ENCODE measurements around the gene IL12RB1.
"Not testable (repeated sequence)": the region's sequence is repeated elsewhere in the genome, so short reads cannot be mapped to it uniquely, and the experiment has no call there.

IL12RB1 gene

DNA sequence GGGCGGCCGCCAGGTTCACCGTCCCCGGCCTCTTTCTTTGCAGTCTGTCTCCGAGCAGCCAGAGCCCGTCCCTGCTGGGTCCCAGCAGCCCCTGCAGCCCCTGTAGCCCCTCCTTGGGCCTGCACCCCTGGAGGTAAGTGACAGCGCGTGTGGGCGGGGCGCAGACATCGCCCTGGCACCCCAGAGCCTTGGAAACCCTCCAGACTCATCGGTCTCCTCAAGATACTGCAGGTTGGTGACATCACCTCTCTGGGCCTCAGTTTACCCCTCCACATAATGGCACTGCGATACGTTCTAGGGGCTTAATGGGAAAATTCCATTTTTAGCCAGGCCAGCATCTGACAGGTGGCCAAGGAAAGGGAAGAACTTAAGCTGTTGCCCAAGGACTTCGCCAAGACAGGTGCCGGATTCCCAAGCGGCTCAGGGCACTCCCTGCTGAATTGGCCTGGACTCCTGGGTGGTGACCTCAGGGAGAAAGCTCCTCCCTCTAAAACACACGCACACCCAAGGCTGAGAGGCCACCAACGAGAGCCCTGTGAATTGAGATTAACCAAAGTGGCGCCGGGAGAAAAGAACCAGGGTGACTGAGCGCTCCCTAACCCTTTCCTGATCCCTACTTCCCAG, 24.0 kb upstream of the IL12RB1 start:
- DNase-seq: no peak

DNA sequence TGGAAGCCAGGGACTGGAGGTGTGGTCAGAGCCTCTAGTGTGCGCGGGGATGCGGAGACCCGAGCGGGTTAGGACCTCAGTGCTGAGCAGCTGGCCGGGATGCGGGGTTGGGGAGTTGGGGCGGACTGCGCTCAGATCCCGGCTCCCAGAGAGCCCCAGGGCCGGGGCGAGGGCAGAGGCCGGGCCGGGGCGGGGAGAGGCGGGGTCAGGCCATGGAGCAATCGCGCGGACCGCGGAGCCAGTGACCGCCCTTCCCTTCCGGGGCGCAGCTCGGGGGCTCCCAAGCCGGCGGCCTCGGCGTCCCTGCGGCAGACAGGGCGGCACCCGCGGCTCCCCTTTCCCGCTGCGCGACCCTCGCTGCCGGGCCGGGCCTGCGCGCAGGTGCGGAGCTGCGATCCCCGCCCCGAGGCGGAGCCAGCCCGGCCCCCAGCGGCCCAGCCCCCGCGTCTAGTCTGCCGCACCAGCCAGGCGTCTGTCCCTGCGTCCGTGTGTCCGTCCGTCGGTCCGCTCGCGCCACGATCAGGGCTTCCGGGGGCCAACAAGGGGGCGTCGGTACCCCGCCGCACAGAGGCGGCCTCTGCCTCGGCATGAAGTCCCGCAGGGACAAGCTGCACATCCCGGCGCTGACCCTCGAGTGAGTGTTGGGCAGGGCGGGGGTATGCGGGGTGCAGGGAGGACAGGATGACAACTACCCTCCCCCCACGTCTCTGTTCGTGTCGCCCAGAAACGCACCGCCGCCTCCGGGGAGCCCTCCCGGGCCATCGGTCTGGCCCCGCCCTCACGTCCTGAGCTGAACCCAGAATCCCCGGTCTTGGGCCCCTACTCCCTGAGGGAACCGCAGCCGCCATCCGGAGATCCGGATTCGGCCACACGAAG, 23.2 kb upstream of the IL12RB1 start:
- peak in 5 of 6 experiments; percentile 22 to 43 (median 30) for DNase-seq

DNA sequence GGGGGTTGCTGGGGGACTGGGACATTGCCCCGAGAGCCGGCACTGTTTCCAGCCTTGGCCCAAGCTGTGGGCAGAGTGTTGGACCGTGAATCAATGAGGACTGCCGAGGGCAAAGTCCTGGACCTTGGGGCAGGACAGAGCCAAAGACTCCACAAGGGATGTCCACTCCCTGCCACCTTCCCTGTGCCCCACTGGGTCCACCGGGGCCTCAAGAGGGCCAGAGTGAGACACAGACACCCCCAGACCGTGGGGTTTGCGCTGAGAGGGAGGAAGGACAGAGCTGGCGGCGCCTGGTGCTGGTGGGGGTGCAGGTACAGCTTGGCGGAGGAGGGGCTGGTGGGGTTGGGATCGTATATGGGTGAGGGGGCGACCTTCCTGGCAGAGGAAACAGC, 22.6 kb upstream of the IL12RB1 start:
- DNase-seq: no peak

DNA sequence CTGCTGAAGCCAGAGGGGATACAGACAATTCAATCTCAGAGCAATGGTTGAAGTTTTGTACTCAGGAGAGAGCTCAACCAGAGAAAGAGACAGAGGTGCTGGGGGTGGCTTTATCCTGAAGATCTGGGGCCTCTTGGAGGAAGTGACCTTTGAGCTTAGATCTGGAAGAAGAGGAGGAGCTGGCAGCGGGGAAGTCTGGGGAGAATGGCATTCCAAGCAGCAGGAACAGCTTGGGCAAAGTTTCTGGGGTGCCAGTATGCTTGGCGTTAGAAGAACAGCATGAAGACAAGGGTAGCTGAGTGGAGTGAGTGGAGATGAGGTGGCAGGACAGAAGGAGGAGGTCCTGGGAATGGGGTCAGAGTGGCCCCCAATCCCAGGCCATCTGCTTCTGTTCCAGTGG, 22.2 kb upstream of the IL12RB1 start:
- DNase-seq: no peak

DNA sequence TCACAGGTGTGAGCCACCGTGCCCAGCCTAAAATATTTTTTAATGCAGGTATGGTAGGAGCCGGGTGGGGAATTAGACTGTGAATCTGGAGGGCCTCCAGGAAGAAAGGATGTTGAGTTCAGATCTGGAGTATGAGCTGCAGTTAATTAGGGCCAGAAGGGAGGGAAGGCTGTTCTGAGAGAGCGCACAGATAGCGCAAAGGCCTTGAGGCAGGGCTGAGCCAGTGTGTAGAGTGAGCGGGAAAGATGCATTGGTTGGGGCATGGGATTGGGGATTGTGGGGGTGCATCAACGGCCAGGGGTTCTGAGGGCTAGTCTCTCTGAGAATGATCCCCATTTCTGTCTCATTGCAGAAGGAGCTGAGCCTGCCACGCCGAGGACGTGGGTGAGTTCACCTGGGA, 20.5 kb upstream of the IL12RB1 start:
- DNase-seq: no peak

DNA sequence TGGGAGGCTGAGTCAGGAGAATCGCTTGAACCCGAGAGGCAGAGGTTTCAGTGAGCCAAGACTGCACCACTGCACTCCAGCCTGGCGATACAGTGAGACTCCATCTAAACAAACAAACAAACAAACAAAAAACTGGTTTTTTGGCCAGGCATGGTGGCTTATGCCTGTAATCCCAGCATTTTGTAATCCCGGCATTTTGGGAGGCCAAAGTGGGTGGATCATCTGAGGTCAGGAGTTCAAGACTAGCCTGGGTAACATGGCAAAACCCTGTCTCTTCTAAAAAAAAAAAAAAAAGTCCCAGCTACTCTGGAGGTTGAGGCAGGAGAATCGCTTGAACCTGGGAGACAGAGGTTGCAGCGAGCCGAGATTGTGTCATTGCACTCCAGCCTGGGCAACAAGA, 18.5 kb upstream of the IL12RB1 start:
- DNase-seq: not testable (repeated sequence)

DNA sequence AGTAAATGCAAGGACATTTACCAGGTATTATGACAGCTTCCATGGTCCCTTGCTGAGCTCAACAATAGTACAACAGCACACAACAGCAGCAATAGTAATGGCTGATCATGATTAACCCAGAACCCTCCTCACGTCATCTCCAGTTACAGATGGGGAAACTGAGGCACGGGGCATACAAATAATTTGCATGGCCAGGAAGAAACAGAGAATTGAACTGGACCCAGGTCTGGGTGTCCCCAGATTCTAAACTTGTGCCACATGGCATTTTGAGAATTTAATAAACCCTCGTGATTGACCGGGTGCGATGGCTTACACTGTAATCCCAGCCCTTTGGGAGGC, 18.0 kb upstream of the IL12RB1 start:
- no peak for DNase-seq

DNA sequence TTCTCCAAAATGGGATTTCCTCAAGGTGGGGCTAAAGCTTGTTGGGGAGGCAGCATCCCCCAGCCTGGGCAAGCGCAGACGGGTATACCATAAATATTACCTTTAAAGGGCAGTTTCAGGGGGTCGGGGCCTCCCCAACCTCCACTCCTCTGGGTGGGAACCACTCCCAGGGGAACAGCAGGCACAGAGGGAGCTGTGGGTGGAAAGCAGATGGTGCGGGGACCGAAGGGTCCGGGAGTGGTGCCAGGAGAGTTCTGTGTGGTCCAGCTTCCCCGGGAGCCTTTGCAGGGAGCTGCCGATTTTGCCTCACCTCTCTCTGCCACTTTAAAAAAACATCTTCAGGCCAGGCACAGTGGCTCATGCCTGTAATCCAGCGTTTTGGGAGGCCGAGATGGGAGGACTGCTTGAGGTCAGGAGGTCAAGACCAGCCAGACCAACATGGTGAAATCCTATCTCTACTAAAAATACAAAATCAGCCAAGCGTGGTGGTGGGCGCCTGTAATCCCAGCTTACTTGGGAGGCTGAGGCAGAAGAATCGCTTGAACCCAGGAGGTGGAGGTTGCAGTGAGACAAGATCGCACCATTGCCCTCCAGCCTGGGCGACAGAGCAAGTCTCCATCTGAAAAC, 16.3 kb upstream of the IL12RB1 start:
- no peak for DNase-seq

DNA sequence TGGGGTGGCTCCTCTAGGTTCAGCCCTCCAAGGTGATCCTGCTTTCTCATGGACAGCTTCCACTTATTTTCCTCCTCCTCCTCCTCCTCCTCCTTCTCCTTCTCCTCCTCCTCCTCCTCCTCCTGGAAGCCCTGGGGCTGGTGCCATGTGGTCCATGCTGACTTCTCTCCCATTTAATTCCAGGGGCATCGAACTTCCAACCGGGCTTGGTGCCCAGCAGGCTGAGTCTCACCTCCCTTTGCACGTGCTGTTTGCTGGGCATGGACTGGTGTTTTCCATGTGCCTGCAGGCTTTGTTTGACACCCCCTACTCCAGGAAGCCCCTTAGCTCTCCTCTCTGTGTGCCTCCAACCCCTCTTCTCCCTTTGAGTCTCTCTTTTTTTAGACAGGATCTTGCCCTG, 14.5 kb upstream of the IL12RB1 start:
- no peak for DNase-seq

DNA sequence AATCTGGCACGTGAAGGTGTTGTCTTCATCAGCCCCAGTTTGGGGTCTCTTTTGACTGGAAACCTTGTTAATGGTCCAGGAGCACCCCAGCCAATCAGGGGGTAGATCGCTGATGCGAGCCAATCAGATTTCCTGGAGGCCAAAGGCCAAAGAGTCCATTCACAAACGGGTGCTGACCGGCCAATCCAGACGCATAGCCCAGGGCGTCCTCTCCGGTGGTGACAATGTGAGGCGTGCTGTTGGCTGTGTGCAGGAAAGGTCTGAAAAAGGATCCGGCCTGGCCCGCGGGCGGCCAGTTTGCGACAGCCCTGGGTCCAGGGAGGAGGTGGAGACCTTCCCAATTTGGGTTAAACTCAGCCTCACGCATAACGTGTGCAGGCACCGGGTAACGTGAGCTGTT, 14.0 kb upstream of the IL12RB1 start:
- no peak for DNase-seq

DNA sequence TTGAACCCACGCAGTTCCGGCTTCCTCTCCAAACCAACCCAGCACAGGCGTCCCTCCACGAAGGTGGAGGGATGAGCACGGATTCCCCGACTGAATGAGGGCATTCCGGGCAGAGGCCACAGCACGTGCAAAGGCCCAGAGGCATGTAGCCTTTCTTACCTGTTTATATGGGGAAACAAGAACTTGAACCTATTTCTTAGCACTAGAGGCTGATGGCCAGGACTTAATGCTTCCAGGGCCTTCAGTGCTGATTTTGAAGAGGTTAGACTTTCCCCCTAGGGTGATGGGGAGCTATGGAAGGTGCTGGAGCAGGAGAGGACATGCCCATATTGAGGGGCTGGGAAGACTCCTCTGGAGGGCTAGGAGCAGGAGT, 12.9 kb upstream of the IL12RB1 start:
- no peak for DNase-seq

DNA sequence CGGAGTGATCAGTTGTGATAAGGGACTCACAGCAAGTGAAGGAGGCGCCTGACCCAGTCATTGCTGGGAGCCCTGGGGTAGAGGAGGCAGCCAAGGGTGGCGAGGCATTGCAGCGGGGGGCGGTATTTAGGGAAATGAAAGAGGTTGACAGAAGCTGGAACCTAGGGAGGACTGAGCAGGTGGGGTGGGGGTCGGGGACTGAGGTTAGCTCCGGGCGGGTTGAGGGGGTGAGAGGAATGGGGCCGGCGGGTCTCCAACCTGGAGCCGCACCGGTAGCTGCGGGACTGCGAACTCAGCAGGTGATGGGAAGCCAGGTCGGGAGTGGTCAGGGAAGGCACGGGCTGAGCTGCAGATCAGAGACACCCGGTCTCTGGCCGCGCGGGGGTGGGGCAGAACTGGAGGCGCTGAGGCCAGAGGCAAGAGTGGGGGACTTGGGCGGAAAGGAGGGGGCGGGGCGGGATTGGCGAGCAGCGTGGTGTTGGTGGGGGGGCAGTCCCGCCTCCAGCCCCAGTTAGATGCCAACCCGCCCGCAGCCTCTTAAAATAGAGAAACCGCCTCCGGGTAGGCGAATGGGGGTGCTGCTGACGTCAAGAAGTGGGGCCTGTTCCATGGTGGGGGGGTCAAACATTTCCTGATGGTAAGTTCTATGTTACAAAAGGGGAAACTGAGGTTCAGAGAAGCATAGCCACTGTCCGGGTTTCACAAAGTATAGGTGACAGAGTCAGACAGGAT, 12.3 kb upstream of the IL12RB1 start:
- peak in 4 of 6 experiments; percentile 9 to 42 (median 17) for DNase-seq

DNA sequence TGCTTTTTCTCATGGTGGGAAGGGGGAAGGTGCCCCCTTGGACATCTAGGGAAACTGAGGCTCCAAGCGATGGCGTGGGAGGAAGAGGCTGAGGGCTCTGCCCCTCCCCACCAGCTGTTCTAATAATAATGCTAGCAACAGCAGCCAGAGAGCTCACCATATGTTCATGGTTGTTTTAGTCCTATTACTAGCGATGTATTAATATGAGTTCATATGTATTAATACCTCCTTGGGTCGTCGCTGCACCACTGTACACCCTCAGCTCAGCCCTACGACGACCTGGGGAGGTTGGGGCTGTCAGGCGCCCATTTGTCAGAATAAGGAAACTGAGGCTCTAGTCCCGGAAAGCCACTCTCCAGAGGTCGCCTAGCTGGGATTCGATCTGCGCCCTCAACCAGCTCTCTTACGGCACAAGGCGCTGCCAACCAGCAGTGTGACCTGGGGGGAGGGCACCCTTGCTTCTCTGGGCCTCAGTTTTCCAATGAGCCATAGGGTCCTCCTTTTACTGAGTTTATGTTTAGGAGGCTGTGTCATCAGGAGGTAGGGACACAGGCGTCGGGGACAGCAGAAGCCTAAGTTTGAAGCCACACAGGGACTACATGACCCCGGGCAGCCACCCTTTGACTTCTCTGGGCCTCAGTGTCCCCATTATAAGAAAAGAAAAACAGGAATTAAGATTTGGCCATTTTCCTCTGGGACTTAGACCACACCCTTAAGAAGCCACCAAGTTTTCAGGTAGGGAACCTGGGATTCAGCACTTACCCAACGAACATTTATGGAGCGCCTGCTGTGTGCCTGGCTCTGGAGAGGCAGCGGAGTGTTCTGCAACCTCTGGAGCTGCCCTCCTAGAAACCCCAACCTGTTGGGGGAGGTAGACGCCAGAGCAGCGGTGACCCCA, 11.5 kb upstream of the IL12RB1 start:
- DNase-seq: peak in 2 of 6 experiments; percentile 3 to 47

DNA sequence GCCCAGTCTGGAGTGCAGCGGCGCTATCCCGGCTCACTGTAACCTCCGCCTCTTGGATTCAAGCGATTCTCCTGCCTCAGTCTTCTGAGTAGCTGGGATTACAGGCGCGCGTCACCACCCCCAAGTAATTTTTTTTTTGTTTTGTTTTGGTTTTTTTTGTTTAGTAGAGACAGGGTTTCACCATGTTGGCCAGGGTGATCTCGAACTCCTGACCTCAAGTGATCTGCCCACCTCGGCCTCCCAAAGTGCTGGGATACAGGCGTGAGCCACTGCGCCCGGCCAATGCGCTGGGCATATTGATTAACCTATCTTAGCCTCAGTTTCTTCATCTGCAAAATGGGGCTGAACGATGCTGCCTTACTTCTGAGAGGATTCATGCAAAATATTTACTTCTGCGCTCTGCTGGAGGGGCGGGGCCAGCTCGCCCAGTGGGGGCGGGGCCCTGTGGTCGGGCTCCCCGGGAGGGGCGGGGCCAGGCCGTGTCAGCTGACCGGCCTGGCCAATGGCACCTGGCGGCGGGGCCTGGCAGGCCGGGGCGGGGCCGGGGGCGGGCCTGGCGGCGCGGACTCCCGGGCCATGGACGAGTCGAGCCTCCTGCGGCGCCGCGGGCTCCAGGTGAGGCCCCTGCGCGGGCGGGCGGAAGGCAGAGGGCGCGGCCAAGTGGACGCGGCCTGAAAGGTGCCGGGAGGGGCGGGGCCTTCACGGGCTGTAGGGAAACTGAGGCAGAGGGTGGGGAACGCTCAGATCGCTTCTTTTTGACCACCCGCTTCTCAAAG, 10.7 kb upstream of the IL12RB1 start, which contains the start of gene MAST3:
MAST3 (plus strand) TSS at position 562 of the 776 bp plus-strand sequence; CDS start at position 577, 15 bp downstream.
- peak; percentile 79 to 93 (median 88) for DNase-seq

DNA sequence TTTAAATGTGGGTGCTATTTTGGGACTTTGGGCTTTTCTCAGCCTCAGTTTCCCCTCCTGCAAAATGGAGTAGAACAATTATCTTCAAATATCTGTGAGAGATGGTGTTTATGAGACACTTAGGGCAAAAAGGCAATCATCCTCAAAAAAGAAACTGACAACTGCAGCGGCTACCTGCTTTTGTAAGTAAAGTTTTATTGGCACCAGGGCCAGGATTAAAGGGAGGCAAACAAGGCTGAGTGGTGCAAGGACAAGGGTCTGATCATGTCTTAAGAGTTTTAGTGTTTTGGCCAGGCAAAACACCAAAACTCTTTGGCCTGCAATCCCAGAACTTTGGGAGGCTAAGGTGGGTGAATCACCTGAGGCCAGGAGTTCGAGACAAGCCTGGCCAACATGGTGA, 9.5 kb upstream of the IL12RB1 start:
- DNase-seq: no peak

DNA sequence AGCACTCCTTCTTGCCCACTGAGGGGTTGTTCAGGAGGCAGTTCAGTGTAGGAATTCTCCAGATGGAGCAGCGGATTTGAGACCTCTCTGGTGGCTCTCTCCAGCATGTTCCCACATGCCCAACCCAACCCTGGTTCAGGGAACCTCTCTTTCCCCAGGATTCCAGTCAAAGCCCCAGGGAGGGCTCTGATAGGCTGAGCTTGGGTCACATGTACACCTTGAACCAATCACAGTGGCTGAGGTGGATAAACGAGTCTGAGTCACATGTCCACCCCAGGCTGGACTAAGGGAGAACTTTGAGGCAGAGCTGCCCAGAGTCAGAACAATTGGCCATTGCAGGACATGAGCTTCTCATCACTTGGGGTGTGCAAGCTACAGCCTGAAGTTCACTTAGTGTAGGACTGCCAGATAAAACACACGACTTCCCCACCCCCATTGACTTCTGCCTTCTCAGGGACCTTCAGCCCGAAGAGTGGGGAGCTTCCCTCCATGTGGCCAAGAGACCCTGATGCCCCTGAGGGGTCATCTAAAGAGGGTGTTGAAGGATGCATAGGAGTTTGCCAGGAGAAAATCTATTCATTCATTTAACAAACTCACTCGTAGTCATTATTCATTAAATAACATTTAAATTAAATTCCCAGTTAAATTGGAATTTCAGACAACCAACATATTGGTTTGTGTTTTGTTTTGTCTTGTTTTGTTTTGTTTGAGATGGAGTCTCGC, 6.9 kb upstream of the IL12RB1 start:
- DNase-seq: no peak

DNA sequence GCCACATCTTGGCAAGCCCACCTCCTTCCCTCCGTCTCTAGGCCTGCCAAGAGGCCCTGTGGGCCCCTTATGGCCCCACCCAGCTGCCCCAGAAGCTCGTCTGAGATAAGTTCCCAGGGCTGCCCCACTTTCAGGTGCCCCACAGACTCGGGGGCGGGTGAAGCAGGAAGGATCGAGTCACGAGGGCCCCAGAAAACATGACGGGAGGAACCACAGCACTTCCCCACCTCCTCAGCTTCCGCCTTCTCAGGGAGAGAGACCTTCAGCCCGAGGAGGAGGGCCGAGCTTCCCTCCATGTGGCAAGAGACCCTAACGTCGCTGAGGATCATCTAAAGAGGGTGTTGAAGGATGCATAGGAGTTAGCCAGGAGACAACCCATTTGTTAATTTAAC, 4.5 kb upstream of the IL12RB1 start:
- DNase-seq: peak; percentile 51 to 78 (median 69)

DNA sequence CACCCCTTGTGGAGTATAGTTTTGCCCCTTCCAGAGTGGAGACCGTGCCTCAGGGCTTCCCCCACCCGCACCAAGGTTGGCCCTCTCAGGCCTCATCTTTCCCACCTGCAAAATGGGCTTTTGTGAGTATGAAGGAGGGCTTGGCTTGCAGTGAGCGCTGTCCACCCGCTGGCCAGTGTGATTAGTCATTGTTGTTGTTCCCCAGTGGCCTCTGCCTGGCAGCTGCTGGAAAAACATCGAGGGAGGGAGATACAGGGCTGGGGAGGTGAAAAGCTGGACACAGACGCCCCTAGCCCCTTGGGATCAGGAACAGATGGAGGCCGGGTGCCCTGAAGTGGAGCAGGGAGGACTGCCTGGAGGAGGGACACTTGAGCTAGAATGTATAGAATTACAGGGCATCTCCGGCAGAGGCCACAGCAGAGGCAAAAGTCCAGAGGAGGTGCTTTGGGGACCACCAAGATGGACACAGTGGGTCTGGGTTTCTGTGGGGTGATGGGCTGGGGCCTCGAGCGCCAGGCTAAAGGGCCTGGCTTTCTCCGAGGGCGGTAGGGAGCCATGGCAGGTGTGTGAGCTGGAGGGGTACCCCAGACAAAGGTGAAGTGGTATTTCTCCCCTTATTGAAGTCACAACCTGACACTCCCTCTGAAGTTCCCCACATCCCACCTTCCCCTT, 3.9 kb upstream of the IL12RB1 start:
- no peak for DNase-seq

DNA sequence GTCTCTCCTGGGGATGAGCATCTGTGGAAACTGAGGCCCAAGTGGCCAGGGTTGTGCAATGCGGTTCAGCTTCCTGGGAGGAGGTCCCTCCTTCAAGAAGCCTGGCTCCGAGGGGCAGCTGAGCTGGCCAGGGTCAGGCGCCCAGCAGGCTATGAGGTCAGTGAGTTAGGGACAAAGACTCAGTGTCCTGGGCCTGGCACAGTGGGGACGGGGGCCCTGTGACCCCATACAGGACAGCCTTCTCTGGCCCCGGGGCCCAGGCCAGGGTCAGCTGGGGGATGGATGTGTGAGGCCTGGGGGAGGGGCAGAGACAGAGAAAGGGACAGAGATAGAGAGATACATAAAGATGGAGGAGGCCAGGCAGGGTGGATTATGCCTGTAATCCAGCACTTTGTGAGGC, 3.0 kb upstream of the IL12RB1 start:
- DNase-seq: no peak

DNA sequence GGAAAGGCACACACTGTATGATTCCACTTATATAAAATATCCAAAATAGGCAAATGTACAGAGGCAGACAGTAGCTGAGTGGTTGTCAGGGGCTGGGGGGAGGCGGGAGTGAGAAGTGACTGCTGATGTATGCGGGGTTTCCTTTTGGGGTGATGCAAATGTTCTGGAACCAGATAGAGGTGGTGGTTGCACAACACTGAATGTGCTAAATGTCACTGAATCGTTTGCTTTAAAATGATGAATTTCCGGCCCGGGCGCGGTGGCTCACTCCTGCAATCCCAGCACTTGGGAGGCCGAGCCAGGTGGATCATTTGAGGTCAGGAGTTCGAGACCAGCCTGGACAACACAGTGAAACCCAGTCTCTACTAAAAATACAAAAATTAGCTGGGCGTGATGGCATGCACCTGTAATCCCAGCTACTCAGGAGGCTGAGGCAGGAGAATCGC, 2.4 kb upstream of the IL12RB1 start:
- peak; percentile 6 to 51 (median 42) for DNase-seq

Data from stimulated activated naive CD4-positive, alpha-beta T cell (primary cell).